HL-60 (cell line): ENCODE results near the gene CALN1.

Experiments used
- DNase-seq, 2 experiments: peaks; one replicate each; pipeline ENCODE4 v3.0.0-alpha.2; 2010 to 2020; ENCODE audit warnings: low read depth in 1 of 2, low spot score in 1 of 2
- H3K27ac ChIP-seq: fragments of 250-450 bp; sonication (Bioruptor Pico); replicated peaks from 2 replicates; pipeline ENCODE4 v1.5.1; 2020; ENCODE audit warnings: mild to moderate bottlenecking, moderate library complexity
- H3K27me3 ChIP-seq: fragments of 250-450 bp; sonication (Bioruptor Pico); 2 replicates; pipeline ENCODE4 v1.5.1; 2021; ENCODE audit warnings: mild to moderate bottlenecking, moderate library complexity; ENCODE audit not compliant: insufficient read depth, poor library complexity, severe bottlenecking
- H3K4me3 ChIP-seq: replicated peaks from 2 replicates; pipeline ENCODE4 v1.5.1; 2011; ENCODE audit warnings: mild to moderate bottlenecking, control low read depth, low read length; ENCODE audit not compliant: insufficient read depth
- CTCF ChIP-seq: IDR thresholded peaks from one replicate; pipeline ENCODE4 v1.5.1; 2011; ENCODE audit warnings: low read length, control low read depth, inconsistent platforms; ENCODE audit not compliant: insufficient read depth
- GABPA ChIP-seq: IDR thresholded peaks from 2 replicates; pipeline ENCODE4 v1.6.1; 2012; ENCODE audit warnings: low read depth
- POLR2AphosphoS5 ChIP-seq: IDR thresholded peaks from 2 replicates; pipeline ENCODE4 v1.6.1; 2012; ENCODE audit warnings: low read depth
- REST ChIP-seq: IDR thresholded peaks from 2 replicates; pipeline ENCODE4 v1.6.1; 2012; ENCODE audit warnings: low read depth; ENCODE audit not compliant: insufficient replicate concordance
- SPI1 ChIP-seq: IDR thresholded peaks from 2 replicates; pipeline ENCODE4 v1.6.1; 2012; ENCODE audit warnings: low read depth, mild to moderate bottlenecking, borderline replicate concordance

CALN1 gene

GRCh38 chr7:72223351-72223750, 188.8 kb downstream of the CALN1 start:
- H3K4me3 ChIP-seq: no peak overlapping the region
- no peak overlapping the region for H3K27ac ChIP-seq
- no peak for DNase-seq
- TF ChIP-seq SPI1 (no peak), POLR2AphosphoS5 (no peak), CTCF (no peak), REST (no peak), GABPA (no peak)
- H3K27me3 ChIP-seq: no peaks in the 10 kb centered on the region

DNA sequence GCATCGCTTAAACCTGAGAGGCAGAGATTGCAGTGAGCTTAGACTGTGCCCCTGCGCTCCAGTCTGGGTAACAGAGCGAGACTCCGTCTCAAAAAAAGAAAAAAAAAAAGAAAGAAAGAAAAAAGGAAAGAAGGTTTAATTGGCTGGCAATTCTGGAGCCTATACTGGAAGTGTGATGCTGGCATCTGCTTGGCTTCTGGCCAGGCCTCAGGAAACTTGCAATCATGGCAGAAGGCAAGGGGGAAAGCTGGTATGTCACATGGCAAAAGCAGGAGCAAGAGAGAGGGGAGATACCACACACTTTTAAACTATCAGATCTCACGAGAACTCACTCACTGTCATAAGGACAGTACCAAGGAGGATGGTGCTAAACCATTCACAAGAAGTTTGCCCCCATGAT, 190.0 kb downstream of the CALN1 start:
- DNase-seq: no peak
- no peaks in the 10 kb centered on the region for H3K27me3 ChIP-seq
- H3K27ac ChIP-seq: no peak overlapping the region
- no peak overlapping the region for H3K4me3 ChIP-seq
- TF ChIP-seq REST: no peak

GRCh38 chr7:72219500-72219899, 192.6 kb downstream of the CALN1 start:
- no peak for DNase-seq
- H3K27ac ChIP-seq: no peak overlapping the region
- H3K27me3 ChIP-seq: no peaks in the 10 kb centered on the region
- no peak overlapping the region for H3K4me3 ChIP-seq
- TF ChIP-seq GABPA (no peak), POLR2AphosphoS5 (no peak), SPI1 (no peak), REST (no peak), CTCF (no peak)

DNA sequence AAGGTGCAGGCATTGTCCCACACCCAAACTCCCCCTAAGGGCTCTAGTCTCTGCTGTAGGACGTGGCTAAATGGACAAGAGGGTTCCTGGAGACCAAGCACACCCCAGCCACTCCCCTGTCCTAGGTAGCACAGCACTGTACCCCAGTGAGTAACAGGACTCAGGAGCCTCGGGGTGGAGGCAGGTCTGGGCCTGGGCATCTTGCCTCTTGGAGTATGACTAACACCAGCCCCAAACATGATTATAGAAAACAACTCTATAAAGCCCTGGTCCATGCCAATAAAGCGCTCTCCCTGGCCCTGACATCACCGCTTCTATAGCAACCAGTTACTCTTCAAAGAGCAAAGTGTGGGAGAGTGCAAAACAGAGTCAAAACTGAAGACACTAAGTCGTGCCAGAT, 195.0 kb downstream of the CALN1 start:
- no peak for DNase-seq
- no peaks in the 10 kb centered on the region for H3K27me3 ChIP-seq
- no peak overlapping the region for H3K4me3 ChIP-seq
- H3K27ac ChIP-seq: no peak overlapping the region
- no peak for TF ChIP-seq REST
